Neutrophil (primary cell): ENCODE results near the gene TRIM10.

ENCODE experiments used
- H3K27ac ChIP-seq: fragments of 200-600 bp; sonication (generic); 2 replicates; pipeline ENCODE4 v1.5.1; 2016; ENCODE audit warnings: mild to moderate bottlenecking, moderate library complexity
- H3K27me3 ChIP-seq: fragments of 200-600 bp; sonication (generic); 2 replicates; pipeline ENCODE4 v1.6.0; 2016; ENCODE audit warnings: mild to moderate bottlenecking
- H3K36me3 ChIP-seq: fragments of 200-600 bp; sonication (generic); 2 replicates; pipeline ENCODE4 v1.5.1; 2017
- H3K4me1 ChIP-seq, 2 experiments: fragments of 200-600 bp in 1 of 2; sonication (generic) in 1 of 2; 1 replicate in 1 of 2; 2 replicates in 1 of 2; pipeline versions ENCODE4 v1.5.1 to v1.6.1; 2013 to 2016; ENCODE audit warnings: low read depth in 1 of 2, low read length in 1 of 2, mild to moderate bottlenecking in 1 of 2, moderate library complexity in 1 of 2; ENCODE audit not compliant: control insufficient read depth in 1 of 2, insufficient read depth in 1 of 2
- H3K4me3 ChIP-seq, 2 experiments: fragments of 200-600 bp in 1 of 2; sonication (generic) in 1 of 2; 1 replicate in 1 of 2; 2 replicates in 1 of 2; pipeline ENCODE4 v1.5.1; 2013 to 2016; ENCODE audit warnings: low read depth in 1 of 2, low read length in 1 of 2, mild to moderate bottlenecking in 1 of 2, moderate library complexity in 1 of 2
- H3K9me3 ChIP-seq: fragments of 200-600 bp; sonication (generic); 2 replicates; pipeline ENCODE4 v1.5.1; 2016
- TF ChIP-seq, protein P1 (sequence below): fragments of 200-600 bp; sonication (generic); IDR thresholded peaks from 2 replicates; pipeline ENCODE4 v1.5.1; 2016; ENCODE audit warnings: antibody characterized with exemption

TRIM10 gene

DNA sequence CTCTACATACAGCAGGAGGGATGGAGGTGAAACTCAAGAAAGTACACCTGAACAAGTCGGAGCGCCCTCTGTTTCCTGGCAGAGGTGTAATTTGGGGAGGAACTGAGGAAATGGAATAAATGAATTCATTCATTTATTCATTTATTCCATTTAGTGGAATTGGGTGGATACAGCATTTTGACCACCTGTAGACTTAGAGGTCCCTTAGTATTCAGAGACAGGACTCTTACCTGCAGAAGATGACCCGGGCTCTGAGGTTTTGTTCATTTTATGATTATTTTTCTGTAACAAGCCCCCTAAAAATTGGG is 57.2 kb downstream of the TRIM10 start:
- Histone ChIP-seq H3K27me3 (peaks cover 100% of the 10 kb centered on the region), H3K4me3 (peak overlapping the region in 1 of 2 experiments; percentile 21), H3K9me3 (no peaks in the 10 kb centered on the region), H3K27ac (no peak overlapping the region), H3K36me3 (no peaks in the 10 kb centered on the region), H3K4me1 (peaks cover 30 to 34% of the 10 kb centered on the region in 2 experiments)
- TF ChIP-seq, protein P1, sequence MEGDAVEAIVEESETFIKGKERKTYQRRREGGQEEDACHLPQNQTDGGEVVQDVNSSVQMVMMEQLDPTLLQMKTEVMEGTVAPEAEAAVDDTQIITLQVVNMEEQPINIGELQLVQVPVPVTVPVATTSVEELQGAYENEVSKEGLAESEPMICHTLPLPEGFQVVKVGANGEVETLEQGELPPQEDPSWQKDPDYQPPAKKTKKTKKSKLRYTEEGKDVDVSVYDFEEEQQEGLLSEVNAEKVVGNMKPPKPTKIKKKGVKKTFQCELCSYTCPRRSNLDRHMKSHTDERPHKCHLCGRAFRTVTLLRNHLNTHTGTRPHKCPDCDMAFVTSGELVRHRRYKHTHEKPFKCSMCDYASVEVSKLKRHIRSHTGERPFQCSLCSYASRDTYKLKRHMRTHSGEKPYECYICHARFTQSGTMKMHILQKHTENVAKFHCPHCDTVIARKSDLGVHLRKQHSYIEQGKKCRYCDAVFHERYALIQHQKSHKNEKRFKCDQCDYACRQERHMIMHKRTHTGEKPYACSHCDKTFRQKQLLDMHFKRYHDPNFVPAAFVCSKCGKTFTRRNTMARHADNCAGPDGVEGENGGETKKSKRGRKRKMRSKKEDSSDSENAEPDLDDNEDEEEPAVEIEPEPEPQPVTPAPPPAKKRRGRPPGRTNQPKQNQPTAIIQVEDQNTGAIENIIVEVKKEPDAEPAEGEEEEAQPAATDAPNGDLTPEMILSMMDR = no peak

DNA sequence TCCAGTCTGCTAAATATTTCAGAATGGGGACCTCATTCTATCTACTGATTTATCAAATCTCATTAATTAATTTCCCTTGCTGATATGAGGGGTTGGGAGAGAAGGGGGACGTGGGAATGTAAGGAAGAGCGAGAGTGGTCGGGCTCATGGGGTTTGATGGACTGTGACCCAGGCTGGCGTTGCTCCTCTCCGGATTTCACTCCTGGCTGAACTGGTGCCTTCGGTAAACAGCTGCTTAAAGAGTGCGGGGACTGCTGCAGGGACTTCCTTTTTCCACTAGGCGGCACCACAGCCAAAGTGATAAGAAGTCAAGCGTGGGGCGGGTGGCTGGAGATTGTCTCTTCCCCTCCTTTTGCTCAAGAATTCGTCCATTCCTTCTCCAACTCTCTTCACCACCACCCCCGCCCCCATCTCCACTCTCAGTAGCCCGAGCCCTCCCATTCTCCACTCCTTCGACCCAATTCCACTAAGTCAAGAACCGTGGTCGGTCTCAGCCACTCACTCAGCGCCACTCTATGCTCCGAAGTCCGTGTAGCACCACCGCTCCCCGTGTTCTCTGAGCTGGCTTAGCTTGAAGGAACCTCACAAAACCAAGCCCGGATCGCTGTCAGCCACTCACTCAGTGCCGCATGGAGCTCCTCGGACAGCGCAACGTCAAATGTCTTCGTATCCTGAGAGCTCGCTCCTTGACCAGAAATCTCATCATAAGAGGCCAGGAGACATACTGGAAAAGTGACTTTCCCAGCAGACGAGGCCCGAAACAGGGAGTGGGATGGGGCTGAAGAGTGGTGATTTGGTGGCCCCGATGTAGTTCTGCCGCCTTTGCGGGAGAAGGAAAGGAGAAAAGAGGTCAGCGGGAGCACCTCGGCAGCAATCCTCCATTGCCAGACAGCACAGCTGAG is 57.8 kb downstream of the TRIM10 start:
- TF ChIP-seq, protein P1 = peak; percentile 89
- Histone ChIP-seq H3K4me1 (peaks cover 30 to 34% of the 10 kb centered on the region in 2 experiments), H3K36me3 (no peaks in the 10 kb centered on the region), H3K27me3 (peaks cover 100% of the 10 kb centered on the region), H3K27ac (peak overlapping the region; percentile 23), H3K4me3 (peak overlapping the region; percentile 21 to 66), H3K9me3 (no peaks in the 10 kb centered on the region)

DNA sequence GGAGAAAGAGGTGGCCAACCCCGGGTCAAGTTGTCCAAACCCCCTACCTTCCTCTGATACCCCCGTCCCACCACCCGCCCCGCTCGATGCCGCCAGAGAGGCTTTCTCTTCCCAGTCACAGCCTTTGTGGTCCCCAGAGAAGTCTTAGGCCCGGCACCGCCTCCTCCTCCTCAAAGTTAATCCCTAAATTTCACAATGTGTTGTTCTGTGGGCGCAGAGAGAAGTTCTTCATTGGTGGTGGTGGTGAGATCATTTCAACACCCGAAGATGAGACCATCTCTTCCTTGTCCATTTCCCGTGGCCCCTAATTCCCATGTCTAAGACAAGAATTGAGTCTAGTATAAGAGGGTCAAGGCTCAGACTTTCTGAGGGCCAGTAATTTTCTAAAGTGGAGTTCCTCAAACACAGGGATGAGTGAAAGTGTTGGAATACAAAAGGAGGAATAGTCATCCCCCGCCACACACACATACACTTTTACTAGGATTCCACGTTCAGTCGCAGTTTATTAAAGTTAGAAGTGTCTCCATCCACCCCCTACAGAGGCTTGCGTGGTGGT is 58.5 kb downstream of the TRIM10 start:
- peaks cover 30 to 34% of the 10 kb centered on the region in 2 experiments for H3K4me1 ChIP-seq
- H3K27me3 ChIP-seq = peaks cover 100% of the 10 kb centered on the region
- peak overlapping the region; percentile 59 to 66 for H3K4me3 ChIP-seq
- TF ChIP-seq, protein P1 = no peak
- no peaks in the 10 kb centered on the region for H3K9me3 ChIP-seq
- no peaks in the 10 kb centered on the region for H3K36me3 ChIP-seq
- H3K27ac ChIP-seq = peak overlapping the region; percentile 23
